GM12878 (cell line): ENCODE data around the gene KCNIP3. TPM values are rescaled to one million over a fixed set of nuclear protein-coding genes. Genes with fewer than 3 reads are reported as not detected.

ENCODE experiments used
- ATAC-seq: fragments of 200-7000 bp; cut with Tn5 transposase; 3 replicates; pipeline ENCODE4 v1.9.1; 2020; ENCODE audit warnings: mild to moderate bottlenecking, moderate library complexity
- BruUV-seq: library from RNA; stranded (reverse); fragments of 400-500 nt; replicated peaks from 2 replicates; lab custom pipeline; 2021; lab: Mats Ljungman, UMichigan
- CTCF ChIA-PET: fragments of 300-600 bp; sonication (Branson Sonifier 250); formaldehyde crosslinking; extraction: SDS; loops from one replicate; lab custom pipeline; 2021; ENCODE audit warnings: inconsistent platforms; lab: Yijun Ruan, JAX
- POLR2A ChIA-PET: fragments of 350-600 bp; formaldehyde crosslinking; extraction: SDS; loops from one replicate; lab custom pipeline; 2021; ENCODE audit warnings: inconsistent platforms; lab: Charles Lee
- RAD21 ChIA-PET: fragments of 300-600 bp; sonication (Branson Sonifier 250); formaldehyde crosslinking; loops from one replicate; lab custom pipeline; 2023; ENCODE audit warnings: antibody characterized with exemption; ENCODE audit not compliant: unreplicated experiment; lab: Charles Lee
- SMC1A ChIA-PET: fragments of 300-600 bp; sonication (Branson Sonifier 250); formaldehyde crosslinking; loops from one replicate; lab custom pipeline; 2023; ENCODE audit not compliant: unreplicated experiment, uncharacterized antibody; lab: Charles Lee
- DNase-seq: peaks from one replicate; pipeline ENCODE4 v3.0.0-alpha.2; 2011; ENCODE audit warnings: low read depth, low spot score
- FAIRE-seq: peaks from 3 replicates; lab custom pipeline; 2011; peaks lifted over from hg19 to GRCh38; lab: Jason Lieb, UNC
- H2AFZ ChIP-seq: 2 replicates; pipeline ENCODE4 v1.6.0; 2011; ENCODE audit warnings: low read depth, low read length, control low read depth; ENCODE audit not compliant: control insufficient read depth
- H3K27ac ChIP-seq: 2 replicates; pipeline ENCODE4 v1.5.1; 2011; ENCODE audit warnings: control low read depth; ENCODE audit not compliant: control insufficient read depth, insufficient read depth
- H3K27me3 ChIP-seq, 2 experiments: replicated peaks in 1 of 2; 2 replicates each; pipeline versions ENCODE4 v1.6.0 to v1.6.1; 2011; ENCODE audit warnings: low read length in 1 of 2; ENCODE audit not compliant: control insufficient read depth in 2 of 2, insufficient read depth in 2 of 2
- H3K36me3 ChIP-seq, 2 experiments: 2 replicates each; pipeline ENCODE4 v1.5.1; 2011; ENCODE audit warnings: low read length in 1 of 2; ENCODE audit not compliant: control insufficient read depth in 2 of 2, insufficient read depth in 2 of 2
- H3K4me1 ChIP-seq: 2 replicates; pipeline ENCODE4 v1.6.1; 2011; ENCODE audit warnings: mild to moderate bottlenecking, low read length, moderate library complexity, mixed read lengths; ENCODE audit not compliant: control insufficient read depth, insufficient read depth
- H3K4me2 ChIP-seq: 2 replicates; pipeline ENCODE4 v1.6.0; 2011; ENCODE audit warnings: control low read depth; ENCODE audit not compliant: control insufficient read depth, insufficient read depth
- H3K4me3 ChIP-seq: fragments of 200-600 bp; sonication (generic); 2 replicates; pipeline ENCODE4 v1.5.1; 2016
- H3K79me2 ChIP-seq: 2 replicates; pipeline ENCODE4 v1.6.0; 2011; ENCODE audit warnings: low read length; ENCODE audit not compliant: control insufficient read depth, insufficient read depth
- H3K9ac ChIP-seq: 2 replicates; pipeline ENCODE4 v1.8.0; 2011; ENCODE audit warnings: low read length, control low read depth, mixed read lengths; ENCODE audit not compliant: control insufficient read depth, insufficient read depth
- H3K9me3 ChIP-seq: replicated peaks from 3 replicates; pipeline ENCODE4 v1.5.1; 2011; ENCODE audit warnings: mild to moderate bottlenecking, low read length; ENCODE audit not compliant: control insufficient read depth, insufficient read depth
- H4K20me1 ChIP-seq: 2 replicates; pipeline ENCODE4 v1.6.0; 2011; ENCODE audit not compliant: control insufficient read depth, insufficient read depth
- CHD1 ChIP-seq: IDR thresholded peaks from 2 replicates; pipeline ENCODE4 v1.6.1; 2012; ENCODE audit warnings: low read depth, low read length, improper control_type of control experiment
- E4F1 ChIP-seq: fragments of 450-650 bp; IDR thresholded peaks from 2 replicates; pipeline ENCODE4 v1.6.1; 2018; ENCODE audit warnings: borderline replicate concordance, mild to moderate bottlenecking; ENCODE audit not compliant: partially characterized antibody
- HDGF ChIP-seq: fragments of 450-650 bp; IDR thresholded peaks from 2 replicates; pipeline ENCODE4 v1.6.1; 2016; ENCODE audit warnings: antibody characterized with exemption
- IRF5 ChIP-seq: fragments of 450-650 bp; IDR thresholded peaks from 2 replicates; pipeline ENCODE4 v1.6.1; 2017; ENCODE audit warnings: borderline replicate concordance
- MEF2B ChIP-seq: fragments of 450-650 bp; IDR thresholded peaks from 2 replicates; pipeline ENCODE4 v1.6.1; 2018; ENCODE audit warnings: mild to moderate bottlenecking, moderate library complexity; ENCODE audit not compliant: partially characterized antibody, poor library complexity, severe bottlenecking
- NFYB ChIP-seq: IDR thresholded peaks from 2 replicates; pipeline ENCODE4 v1.6.1; 2011; ENCODE audit warnings: low read depth, mild to moderate bottlenecking, low read length, improper control_type of control experiment, moderate library complexity; ENCODE audit not compliant: insufficient read depth
- PRDM15 ChIP-seq: fragments of 450-650 bp; formaldehyde crosslinking; IDR thresholded peaks from 2 replicates; pipeline ENCODE4 v1.4.0; 2020; ENCODE audit warnings: mild to moderate bottlenecking, moderate library complexity
- SP1 ChIP-seq: IDR thresholded peaks from one replicate; pipeline ENCODE4 v1.6.1; 2011; ENCODE audit warnings: low read depth, low read length
- ZNF687 ChIP-seq: fragments of 450-650 bp; IDR thresholded peaks from 2 replicates; pipeline ENCODE4 v1.6.1; 2017; ENCODE audit warnings: mild to moderate bottlenecking, moderate library complexity
- WGBS: methylation state at CpG from one replicate; pipeline ENCODE4 v1.1.6; 2016; ENCODE audit warnings: low lambda C conversion rate; ENCODE audit not compliant: insufficient replicate concordance, insufficient coverage; ENCODE audit errors: missing lambda C conversion rate; 5-methylcytosine and 5-hydroxymethylcytosine counted together
- in situ Hi-C: fragments of 300-500 bp; cut with MboI; formaldehyde crosslinking; loops from 9 replicates; pipeline ENCODE4 v1.14.3; 2018; ENCODE audit warnings: mixed read lengths
- intact Hi-C: fragments of 100-400 bp; cut with micrococcal nuclease; formaldehyde crosslinking; loops from one replicate; pipeline ENCODE4 v1.14.2; 2022; ENCODE audit not compliant: unreplicated experiment
- polyA plus RNA-seq, 11 experiments: library from polyadenylated mRNA; depleted of rRNA in 4 of 11; unstranded in 6 of 11; stranded (reverse) in 5 of 11; fragments of >200 nt; fragmentation: Nextera tagmentation in 4 of 11; fragmentation: Illumina TruSeq in 1 of 11; extraction: Ambion mirVana in 4 of 11; extraction: Trizol in 1 of 11; gene quantifications; 1 replicate in 1 of 11; 2 replicates in 10 of 11; pipeline versions ENCODE4 v1.2.1 to v1.2.3, GENCODE V29; 2011 to 2016; ENCODE audit warnings: inconsistent platforms in 2 of 11, missing spikeins in 2 of 11, low read depth in 1 of 11
- total RNA-seq, 4 experiments: library from RNA; depleted of rRNA in 3 of 4; stranded (reverse); fragments of >200 nt in 3 of 4; fragmentation: Illumina TruSeq in 1 of 4; extraction: Trizol in 1 of 4; gene quantifications; 2 replicates each; pipeline versions ENCODE4 v1.2.1 to v1.2.3, GENCODE V29; 2013 to 2021

The KCNIP3 gene
- total and polyA plus RNA-seq, 10 of the 15 experiments (the other 5 are each of a cell fraction or from before 2014, with no cell fraction given), result not detected

DNA sequence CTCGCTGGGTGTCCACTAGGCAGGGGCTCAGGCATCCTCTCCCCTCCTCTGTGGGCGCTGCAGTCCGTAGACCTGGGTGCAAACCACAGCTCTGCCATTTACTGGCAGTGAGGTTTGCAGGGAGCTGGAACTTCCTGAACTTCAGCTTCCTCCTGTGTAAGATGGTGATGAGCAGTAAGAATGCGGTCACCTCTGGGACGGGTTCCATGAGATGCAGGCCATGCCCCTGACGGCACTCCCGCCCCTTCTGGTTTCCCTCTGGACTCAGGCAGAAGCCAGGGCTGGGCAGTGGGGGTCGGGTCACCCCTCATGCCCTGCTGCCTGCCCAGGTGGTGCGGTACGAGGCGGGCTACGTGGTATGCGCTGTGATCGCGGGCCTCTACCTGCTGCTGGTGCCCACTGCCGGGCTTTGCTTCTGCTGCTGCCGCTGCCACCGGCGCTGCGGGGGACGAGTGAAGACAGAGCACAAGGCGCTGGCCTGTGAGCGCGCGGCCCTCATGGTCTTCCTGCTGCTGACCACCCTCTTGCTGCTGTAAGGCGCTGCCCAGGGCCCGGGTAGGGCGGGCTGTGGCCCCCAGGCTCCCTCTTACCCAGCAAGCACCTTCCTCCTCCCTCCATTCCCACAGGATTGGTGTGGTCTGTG lies 21.4 kb upstream of the KCNIP3 start (continued):
- TF ChIP-seq ZNF687, result no peak

DNA sequence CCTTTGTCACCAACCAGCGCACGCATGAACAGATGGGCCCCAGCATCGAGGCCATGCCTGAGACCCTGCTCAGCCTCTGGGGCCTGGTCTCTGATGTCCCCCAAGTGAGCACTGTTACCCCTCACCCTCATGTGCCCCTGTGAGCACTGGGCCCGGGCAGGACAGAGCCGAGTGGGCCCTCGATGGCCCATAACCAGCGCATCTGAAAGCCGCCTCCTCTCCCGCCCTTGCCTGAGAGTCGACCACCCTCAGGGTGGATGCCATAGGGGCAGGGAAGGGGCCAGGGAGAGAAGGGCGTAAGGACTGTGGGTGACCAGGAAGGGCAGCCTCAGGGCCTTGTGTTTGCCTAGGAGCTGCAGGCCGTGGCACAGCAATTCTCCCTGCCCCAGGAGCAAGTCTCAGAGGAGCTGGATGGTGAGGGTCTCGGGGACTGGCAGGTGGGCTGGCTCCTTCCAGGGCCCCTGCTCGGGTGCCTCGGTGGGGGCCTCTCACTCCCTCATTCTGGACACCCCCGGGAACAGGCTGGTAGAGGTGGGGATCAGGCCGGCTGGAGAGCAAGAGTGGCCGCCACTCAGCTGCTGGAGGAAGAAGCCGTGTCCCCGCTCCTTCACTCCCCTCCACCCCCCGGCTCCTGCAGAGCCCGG lies 20.8 kb upstream of the KCNIP3 start:
- no peak overlapping the region for H2AFZ ChIP-seq
- no TSS peak for BruUV-seq
- no peaks in the 10 kb centered on the region for H3K79me2 ChIP-seq
- no peak overlapping the region for H3K9ac ChIP-seq
- ChIA-PET POLR2A (no interaction called here), RAD21 (no interaction called here), CTCF (no interaction called here), SMC1A (no interaction called here)
- in situ Hi-C loops, result no loop called here
- no peaks in the 10 kb centered on the region for H3K9me3 ChIP-seq
- H3K27ac ChIP-seq, result no peak overlapping the region
- FAIRE-seq, result no peak
- no peak overlapping the region for H3K4me2 ChIP-seq
- intact Hi-C loops, result no loop called here
- H4K20me1 ChIP-seq, result no peaks in the 10 kb centered on the region
- H3K4me1 ChIP-seq, result no peaks in the 10 kb centered on the region
- no peak for DNase-seq
- H3K36me3 ChIP-seq, result no peaks in the 10 kb centered on the region
- 37% methylated on average over 20 of the region's 22 CpGs for WGBS
- H3K4me3 ChIP-seq, result no peak overlapping the region
- no peak for ATAC-seq
- no peaks in the 10 kb centered on the region for H3K27me3 ChIP-seq
- no peak for TF ChIP-seq PRDM15 (CRISPR knock-in tag)
- TF ChIP-seq MEF2B, result no peak
- TF ChIP-seq SP1, result no peak
- no peak for TF ChIP-seq E4F1
- TF ChIP-seq HDGF, result no peak
- TF ChIP-seq NFYB, result no peak
- TF ChIP-seq CHD1, result no peak
- no peak for TF ChIP-seq IRF5
